Body of pancreas (tissue), 4 donors: ENCODE data around the gene FAM8A1.

Source experiments
- POLR2A ChIP-seq, 3 donors: fragments of 450-650 bp; IDR thresholded peaks; one replicate each; pipeline ENCODE4 v1.6.1; 2016; ENCODE audit warnings: antibody characterized with exemption in 3 of 3, mild to moderate bottlenecking in 2 of 3
- TF ChIP-seq, protein P1 (sequence below), 7 experiments: fragments of 450-650 bp in 4 of 7; fragments of 200-600 bp in 3 of 7; sonication (generic) in 3 of 7; IDR thresholded peaks; one replicate each; pipeline ENCODE4 v1.5.1; 2016 to 2019; ENCODE audit warnings: antibody characterized with exemption in 7 of 7

DNA sequence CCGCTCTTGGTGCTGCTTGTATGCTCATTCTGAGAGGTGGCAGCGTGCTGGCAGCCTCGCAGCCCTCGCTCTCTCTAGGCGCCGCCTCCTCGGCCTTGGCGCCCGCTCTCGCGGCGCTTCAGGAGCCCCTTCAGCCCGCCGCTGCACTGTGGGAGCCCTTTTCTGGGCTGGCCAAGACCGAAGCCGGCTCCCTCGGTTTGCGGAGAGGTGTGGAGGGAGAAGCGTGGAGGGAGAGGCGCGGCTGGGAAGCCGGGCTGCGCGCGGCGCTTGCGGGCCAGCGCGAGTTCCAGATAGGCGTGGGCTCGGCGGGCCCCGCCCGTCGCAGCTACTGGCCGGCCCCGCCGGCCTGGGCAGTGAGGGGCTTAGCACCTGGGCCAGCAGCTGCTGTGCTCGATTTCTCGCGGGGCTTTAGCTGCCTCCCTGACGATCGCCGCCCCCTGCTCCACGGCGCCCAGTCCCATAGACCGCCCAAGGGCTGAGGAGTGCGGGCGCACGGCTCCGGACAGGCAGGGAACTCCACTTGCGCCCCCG, 19.5 kb upstream of the FAM8A1 start:
- TF ChIP-seq, protein P1, sequence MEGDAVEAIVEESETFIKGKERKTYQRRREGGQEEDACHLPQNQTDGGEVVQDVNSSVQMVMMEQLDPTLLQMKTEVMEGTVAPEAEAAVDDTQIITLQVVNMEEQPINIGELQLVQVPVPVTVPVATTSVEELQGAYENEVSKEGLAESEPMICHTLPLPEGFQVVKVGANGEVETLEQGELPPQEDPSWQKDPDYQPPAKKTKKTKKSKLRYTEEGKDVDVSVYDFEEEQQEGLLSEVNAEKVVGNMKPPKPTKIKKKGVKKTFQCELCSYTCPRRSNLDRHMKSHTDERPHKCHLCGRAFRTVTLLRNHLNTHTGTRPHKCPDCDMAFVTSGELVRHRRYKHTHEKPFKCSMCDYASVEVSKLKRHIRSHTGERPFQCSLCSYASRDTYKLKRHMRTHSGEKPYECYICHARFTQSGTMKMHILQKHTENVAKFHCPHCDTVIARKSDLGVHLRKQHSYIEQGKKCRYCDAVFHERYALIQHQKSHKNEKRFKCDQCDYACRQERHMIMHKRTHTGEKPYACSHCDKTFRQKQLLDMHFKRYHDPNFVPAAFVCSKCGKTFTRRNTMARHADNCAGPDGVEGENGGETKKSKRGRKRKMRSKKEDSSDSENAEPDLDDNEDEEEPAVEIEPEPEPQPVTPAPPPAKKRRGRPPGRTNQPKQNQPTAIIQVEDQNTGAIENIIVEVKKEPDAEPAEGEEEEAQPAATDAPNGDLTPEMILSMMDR (IDR thresholded peaks at IDR 0.05): no peak
- TF ChIP-seq POLR2A (IDR thresholded peaks at IDR 0.05): peak in 1 of 3 donors; percentile 16
